Measurements from ENCODE around the gene GGT1. TPM values are rescaled to one million over a fixed set of nuclear protein-coding genes. Genes with fewer than 3 reads are reported as not detected.

Gene GGT1
- total and polyA plus RNA-seq, 4 donors, result 31.8 to 162 (median 52.9) TPM

- Histone ChIP-seq H3K4me1 (ENCODE audit: control insufficient read depth in 5 of 5, insufficient read depth in 5 of 5, low read length in 5 of 5) (peaks cover 6 to 16% (median 9%) of the 10 kb centered on the region in 5 donors), H3K36me3 (ENCODE audit: control insufficient read depth in 4 of 4, insufficient read depth in 4 of 4, low read length in 4 of 4) (peaks cover 8 to 30% (median 22%) of the 10 kb centered on the region in 4 donors), H3K9ac (ENCODE audit: insufficient read depth in 1 of 2, low read length in 2 of 2) (peak overlapping the region in 1 of 2 donors; percentile 23), H3K27me3 (ENCODE audit: control insufficient read depth in 3 of 3, insufficient read depth in 3 of 3, low read length in 2 of 3) (no peaks in the 10 kb centered on the region), H3K27ac (ENCODE audit: low read depth in 1 of 2, low read length in 1 of 2) (peak overlapping the region; percentile 49 to 76), H3K4me3 (no peak overlapping the region), H3K9me3 (ENCODE audit: control insufficient read depth in 4 of 4, insufficient read depth in 3 of 4, low read length in 3 of 4) (no peaks in the 10 kb centered on the region)
- TF ChIP-seq CTCF (IDR thresholded peaks at IDR 0.05; ENCODE audit: control extremely low read depth, extremely low read depth), result no peak
- no peak for DNase-seq
- WGBS, 2 donors, result 57 to 83% methylated on average over 2 of the region's 2 CpGs
- ATAC-seq (ENCODE audit: insufficient read depth, low FRiP score), result no peak
These were observed 38.5 kb upstream of the GGT1 start for GRCh38 chr22:24564376-24565058.

DNA sequence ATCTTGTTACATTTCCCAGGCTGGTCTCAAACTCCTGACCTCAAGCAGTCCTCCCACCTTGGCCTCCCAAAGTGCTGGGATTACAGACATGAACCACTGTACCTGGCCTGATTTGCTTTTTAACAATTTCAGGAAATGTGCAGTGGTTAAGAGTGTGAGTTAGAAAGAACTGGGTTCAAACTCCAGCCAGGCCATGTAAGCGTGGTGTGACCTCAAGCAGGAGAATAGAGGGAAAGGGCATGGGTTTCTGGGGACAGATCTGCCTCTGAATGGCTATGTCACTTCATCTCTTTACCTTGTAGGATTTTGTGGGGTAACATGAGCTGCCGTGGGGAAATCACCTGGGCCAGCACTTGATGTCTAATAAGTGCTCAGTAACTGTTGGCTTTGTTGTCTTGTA is 37.9 kb upstream of the GGT1 start:
- WGBS, 2 donors, result 85 to 97% methylated on average over 2 of the region's 2 CpGs
- H3K36me3 ChIP-seq (ENCODE audit: control insufficient read depth in 4 of 4, insufficient read depth in 4 of 4, low read length in 4 of 4), result peaks cover 11 to 33% (median 27%) of the 10 kb centered on the region in 4 donors

DNA sequence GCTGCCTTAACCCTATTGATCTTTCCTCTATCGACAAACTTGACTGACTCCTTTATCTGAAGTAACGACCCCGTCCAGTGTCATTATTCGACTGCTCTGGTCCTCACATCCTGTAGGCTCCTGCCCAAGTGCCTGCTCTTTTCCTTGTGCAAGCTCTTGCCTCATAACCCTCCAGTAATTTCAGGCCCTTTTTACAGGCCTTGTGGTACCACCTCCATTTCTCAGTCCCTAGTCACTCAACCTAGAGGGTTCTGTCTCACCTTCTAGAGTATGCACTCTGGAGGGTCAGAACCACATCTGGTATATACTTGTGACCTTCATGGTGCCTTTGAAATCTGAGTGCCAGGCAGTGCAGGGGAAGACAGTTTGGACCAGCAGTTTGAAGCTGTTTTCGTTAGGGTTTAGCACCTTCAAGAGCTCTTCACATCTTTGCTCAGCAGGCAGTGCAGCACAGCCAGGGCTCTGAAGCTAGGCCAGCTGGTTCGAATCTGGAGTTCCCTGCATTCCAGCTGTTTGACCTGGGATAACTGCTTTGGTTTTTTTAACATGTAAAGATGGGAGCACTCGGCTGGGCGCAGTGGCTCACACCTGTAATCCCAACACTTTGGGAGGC is 36.0 kb upstream of the GGT1 start:
- Histone ChIP-seq H3K27ac (ENCODE audit: low read depth in 1 of 2, low read length in 1 of 2) (peak overlapping the region in 1 of 2 donors; percentile 3), H3K4me1 (ENCODE audit: control insufficient read depth in 5 of 5, insufficient read depth in 5 of 5, low read length in 5 of 5) (peaks cover 6 to 16% (median 9%) of the 10 kb centered on the region in 5 donors), H3K36me3 (ENCODE audit: control insufficient read depth in 4 of 4, insufficient read depth in 4 of 4, low read length in 4 of 4) (peaks cover 15 to 41% (median 28%) of the 10 kb centered on the region in 4 donors), H3K9me3 (ENCODE audit: control insufficient read depth in 4 of 4, insufficient read depth in 3 of 4, low read length in 3 of 4) (no peaks in the 10 kb centered on the region), H3K9ac (ENCODE audit: insufficient read depth in 1 of 2, low read length in 2 of 2) (peak overlapping the region; percentile 46 to 47), H3K27me3 (ENCODE audit: control insufficient read depth in 3 of 3, insufficient read depth in 3 of 3, low read length in 2 of 3) (no peaks in the 10 kb centered on the region), H3K4me3 (no peak overlapping the region)
- WGBS, 2 donors, result 57 to 60% methylated on average over 8 of the region's 8 CpGs
- DNase-seq (peak in 1 of 3 donors; percentile 18), ATAC-seq (ENCODE audit: insufficient read depth, low FRiP score) (peak; percentile 34)
- no peak for TF ChIP-seq CTCF (IDR thresholded peaks at IDR 0.05; ENCODE audit: control extremely low read depth, extremely low read depth)

More for the DNA sequence above, 37.9 kb upstream of the GGT1 start:
- TF ChIP-seq CTCF (IDR thresholded peaks at IDR 0.05; ENCODE audit: control extremely low read depth, extremely low read depth), result no peak
- Histone ChIP-seq H3K27me3 (ENCODE audit: control insufficient read depth in 3 of 3, insufficient read depth in 3 of 3, low read length in 2 of 3) (no peaks in the 10 kb centered on the region), H3K4me1 (ENCODE audit: control insufficient read depth in 5 of 5, insufficient read depth in 5 of 5, low read length in 5 of 5) (peaks cover 6 to 16% (median 9%) of the 10 kb centered on the region in 5 donors), H3K4me3 (no peak overlapping the region), H3K9ac (ENCODE audit: insufficient read depth in 1 of 2, low read length in 2 of 2) (no peak overlapping the region), H3K9me3 (ENCODE audit: control insufficient read depth in 4 of 4, insufficient read depth in 3 of 4, low read length in 3 of 4) (no peaks in the 10 kb centered on the region), H3K27ac (ENCODE audit: low read depth in 1 of 2, low read length in 1 of 2) (no peak overlapping the region)
- ATAC-seq (ENCODE audit: insufficient read depth, low FRiP score), result no peak
- no peak for DNase-seq
